HG02798 (cell line): Measurements from ENCODE around the gene ODAD4.

Experiments used
- ATAC-seq: cut with Tn5 transposase; IDR thresholded peaks from one replicate; pipeline ENCODE4 v1.9.1; 2021; ENCODE audit warnings: mild to moderate bottlenecking; ENCODE audit not compliant: unreplicated experiment, poor library complexity

Gene ODAD4

DNA sequence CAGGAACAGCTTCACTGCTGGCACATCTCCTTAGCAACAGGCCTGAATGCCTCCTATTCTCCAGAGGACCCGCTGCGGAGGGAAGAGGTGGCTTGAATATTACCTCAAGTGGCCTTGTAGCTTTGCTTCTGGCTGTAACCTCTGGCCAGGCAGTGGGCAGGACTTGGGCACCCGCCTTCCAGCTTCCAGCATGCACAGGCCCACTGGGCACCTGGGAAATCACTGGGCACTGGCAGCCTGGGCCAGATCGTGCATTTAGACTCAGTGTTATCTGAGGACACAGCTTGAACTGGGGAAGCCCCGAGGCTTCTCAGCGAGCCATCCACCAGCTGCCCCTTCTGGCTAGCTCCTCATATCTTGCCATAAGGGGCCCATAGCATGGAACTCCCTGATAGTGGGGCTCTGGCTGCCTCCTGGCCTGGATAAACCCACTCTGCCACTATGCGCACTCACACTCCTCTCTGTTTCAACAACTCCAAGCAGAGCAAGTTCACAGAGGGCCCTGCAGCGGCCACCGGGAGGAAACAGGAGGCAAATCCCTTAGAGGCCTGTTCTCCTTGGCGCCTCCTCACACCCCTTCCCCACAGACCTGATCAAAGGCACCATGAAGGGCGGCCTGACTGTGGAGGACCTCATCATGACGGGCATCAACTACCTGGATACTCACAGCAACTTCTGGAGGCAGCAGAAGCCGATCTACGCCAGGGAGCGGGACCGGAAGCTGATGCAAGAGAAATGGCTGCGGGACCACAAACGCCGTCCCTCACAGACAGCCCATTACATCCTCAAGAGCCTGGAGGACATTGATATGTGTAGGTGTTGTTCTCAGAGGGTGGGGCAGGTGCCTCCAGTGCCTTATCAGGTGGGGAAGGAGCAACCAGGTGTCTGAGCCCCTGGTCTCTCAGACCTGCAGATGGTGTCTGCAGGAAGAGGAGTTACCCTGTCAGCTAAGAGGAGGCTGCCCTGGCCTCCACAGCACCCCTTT lies 7.8 kb downstream of the ODAD4 start:
- no peak for ATAC-seq

DNA sequence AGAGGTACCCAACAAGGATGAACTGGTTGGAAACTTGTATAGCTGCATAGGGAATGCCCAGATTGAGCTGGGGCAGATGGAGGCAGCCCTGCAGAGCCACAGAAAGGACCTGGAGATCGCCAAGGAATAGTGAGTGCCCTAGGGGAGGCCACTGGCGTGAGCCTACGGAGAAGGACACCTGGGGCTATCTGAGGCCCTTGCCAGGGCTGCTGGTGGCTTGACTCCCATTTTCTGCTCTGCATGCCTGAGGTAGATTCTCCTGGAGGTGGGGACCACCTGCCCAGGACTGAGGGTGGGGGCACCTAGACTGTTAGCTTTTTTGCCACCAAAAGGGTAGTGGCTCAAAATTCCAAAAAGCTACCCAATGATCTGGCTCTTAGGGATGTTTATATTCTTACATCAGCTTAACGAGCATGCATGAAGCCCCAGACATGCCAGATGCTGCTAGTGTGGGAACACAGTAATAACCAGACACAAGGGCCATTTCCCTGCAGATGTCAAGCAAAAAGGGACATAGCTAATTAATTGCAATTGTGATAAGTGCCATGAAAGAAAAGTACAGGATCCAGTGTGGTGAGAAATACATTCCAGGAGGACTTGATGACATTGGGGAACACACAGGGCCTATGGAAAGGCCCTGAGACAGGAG lies 8.8 kb downstream of the ODAD4 start:
- no peak for ATAC-seq

DNA sequence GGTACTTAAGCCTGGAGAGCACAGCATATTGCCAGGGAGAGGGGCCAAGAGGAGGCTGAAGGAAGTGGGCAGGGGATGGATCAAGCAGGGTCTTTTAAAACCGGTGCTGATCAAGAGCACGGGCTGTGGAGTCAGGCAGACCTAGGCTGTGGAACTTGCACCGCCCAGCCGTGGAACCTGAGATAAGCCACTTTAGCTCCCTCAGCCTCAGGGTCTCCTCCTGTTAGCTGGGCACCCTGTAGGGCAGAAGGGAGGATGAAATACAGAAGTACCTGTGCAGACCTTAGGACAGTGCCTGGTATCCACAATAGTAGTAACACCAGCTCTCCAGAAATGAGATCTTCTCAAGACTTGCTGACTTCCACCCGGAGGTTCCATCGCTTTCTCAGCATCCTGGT lies 9.3 kb downstream of the ODAD4 start:
- no peak for ATAC-seq

DNA sequence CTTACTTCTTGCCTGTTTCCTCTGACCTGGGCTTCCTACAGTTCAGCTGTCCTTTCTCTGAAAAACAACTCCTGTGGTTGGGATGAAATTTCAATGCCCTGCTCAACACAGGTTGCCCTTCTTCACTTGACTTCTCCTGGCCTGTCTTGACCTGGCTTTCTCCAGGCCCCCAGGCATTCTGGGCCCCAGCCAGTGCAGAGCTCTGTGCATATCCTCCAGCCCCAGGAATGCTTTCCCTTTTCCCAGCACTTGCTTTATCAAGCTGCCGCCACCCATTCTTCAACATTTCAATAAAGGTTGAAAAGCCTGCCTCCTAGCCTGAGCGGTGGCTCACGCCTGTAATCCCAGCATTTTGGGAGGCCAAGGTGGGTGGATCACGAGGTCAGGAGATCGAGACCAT lies 10.8 kb downstream of the ODAD4 start:
- no peak for ATAC-seq

DNA sequence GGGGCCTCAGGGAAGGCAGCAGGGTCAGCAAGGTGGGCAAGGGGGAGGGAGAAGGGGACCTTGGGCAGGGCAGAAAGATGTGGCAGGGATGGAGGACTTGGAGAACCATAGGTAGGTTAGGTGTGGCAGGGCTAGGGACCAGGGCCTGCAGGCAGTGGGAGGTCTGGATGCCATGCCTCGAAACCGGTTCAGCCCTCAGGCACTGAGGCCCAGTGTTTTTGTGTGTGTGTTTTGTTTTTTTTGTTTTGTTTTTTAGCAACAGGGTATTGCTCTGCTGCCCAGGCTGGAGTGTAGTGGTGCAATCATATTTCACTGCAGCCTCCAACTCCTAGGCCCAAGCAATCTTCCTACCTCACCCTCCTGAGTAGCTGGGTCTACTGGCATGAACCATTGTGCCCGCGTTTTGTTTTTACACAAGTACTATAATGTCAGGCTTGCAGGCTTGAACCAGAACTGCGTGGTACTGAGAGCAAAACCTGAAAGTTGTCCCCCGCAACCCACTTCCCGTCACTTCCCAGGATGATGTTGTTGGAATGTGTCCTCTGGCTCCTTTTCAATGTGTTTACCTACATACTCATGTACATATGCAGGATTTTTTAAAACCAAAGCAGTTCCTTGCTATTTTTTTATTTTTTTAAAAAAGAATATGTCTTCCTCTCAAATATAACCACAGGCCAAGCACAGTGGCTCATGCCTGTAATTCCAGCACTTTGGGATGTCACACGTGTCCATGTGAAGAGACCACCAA lies 12.4 kb downstream of the ODAD4 start:
- ATAC-seq, result no peak

DNA sequence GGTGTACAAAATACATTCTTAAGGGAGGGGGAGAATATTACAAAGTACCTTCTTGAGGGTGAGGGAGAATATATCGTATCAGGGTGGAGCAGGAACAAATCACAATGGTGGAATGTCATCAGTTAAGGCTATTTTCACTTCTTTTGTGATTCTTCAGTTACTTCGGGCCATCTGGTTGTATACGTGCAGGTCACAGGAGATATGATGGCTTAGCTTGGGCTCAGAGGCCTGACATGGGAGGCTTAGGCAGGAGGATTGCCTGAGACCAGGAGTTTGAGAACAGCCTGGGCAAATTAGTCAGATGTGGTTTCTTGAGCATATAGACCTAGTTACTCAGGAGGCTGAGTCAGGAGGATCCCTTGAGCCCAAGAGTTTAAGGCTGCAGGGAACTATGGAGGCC lies 13.1 kb downstream of the ODAD4 start:
- no peak for ATAC-seq

DNA sequence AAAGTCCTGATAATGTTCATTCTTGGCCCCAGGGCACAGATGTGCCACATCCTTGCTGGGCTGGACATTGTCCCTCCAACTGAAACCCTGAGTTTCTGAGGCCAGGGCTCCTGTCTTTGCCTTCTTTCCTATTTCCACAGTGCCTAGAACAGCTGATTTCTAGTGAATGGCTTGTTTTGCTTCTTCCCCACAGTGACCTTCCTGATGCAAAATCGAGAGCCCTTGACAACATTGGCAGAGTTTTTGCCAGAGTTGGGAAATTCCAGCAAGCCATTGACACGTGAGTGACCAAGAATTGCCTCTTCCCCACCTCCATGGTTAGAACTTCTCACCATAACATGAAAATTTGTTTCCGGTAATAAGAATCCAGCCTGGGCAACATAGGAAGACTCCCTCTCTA lies 14.5 kb downstream of the ODAD4 start:
- ATAC-seq, result no peak

DNA sequence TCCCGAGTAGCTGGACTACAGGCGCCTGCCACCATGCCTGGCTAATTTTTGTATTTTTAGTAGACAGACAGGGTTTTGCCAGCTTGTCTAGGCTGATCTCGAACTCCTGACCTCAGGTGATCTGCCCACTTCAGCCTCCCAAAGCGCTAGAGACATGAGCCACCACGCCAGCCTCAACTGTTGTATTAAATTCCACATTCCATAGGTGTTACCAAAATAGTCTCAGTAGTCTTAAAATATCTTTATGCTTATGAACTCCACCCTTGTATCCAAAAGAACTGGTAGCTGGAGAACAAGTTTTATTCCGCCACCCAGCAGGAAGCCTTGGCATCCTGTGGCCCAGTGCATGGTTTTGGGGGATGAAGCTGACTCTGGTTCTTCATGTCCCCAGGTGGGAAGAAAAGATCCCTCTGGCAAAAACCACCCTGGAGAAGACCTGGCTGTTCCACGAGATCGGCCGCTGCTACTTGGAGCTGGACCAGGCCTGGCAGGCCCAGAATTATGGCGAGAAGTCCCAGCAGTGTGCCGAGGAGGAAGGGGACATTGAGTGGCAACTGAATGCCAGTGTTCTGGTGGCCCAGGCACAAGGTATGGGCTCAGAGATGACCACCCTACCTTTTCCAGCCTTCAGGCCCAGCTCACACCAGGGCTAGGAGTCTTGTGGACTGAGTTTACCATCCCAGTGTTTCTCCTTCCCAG lies 18.5 kb downstream of the ODAD4 start:
- no peak for ATAC-seq

DNA sequence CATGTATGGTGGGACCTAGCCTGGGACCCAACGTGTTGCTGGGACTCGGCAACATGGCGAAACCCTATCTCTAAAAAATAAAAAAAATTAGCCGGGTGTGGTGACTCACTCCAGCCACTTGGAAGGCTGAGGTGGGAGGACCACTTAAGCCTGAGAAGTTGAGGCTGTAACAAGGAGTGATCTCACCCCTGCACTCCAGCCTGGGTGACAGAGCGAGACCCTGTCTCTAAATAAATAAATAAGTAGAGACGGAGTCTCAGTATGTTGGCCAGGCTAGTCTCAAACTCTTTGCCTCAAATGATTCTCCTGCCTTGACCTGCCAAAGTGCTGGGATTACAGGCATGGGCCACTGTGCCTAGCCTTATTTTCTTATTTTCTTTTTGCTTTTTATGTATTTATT lies 26.1 kb downstream of the ODAD4 start:
- ATAC-seq, result no peak

DNA sequence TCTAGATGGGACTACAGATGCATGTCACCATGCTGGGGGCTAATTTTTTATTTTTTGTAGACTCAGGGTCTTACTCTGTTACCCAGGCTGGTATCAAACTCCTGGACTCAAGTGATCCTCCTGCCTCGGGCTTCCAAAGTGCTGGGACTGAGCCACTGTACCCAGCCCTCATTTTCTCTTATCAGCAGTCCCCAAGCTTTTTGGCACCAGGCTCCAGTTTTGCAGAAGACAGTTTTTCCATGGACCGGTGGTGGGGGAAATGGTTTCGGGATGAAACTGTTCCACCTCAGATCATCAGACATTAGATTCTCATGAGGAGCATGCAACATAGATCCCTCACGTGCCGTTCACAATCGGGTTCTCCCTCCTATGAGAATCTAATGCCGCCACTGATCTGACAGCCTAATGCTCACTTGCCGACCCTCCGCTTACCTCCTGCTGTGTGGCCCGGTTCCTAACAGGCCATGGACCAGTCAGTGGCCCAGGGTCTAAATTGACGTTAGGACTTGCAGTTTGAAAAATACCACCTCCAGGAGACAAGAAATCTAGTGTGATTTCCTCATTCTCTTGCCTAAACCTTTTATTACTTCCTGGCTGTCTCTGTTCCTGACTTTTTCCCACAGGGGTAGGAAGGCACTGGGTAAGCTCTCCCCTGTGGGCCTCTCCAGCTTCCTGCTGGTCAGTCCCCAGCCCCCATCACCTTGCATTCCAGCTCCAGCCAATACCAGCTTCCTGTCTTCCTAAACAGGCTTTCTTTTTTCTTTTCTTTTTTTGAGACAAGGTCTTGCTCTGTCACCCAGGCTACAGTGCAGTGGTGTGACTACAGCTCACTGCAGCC lies 26.8 kb downstream of the ODAD4 start:
- no peak for ATAC-seq

DNA sequence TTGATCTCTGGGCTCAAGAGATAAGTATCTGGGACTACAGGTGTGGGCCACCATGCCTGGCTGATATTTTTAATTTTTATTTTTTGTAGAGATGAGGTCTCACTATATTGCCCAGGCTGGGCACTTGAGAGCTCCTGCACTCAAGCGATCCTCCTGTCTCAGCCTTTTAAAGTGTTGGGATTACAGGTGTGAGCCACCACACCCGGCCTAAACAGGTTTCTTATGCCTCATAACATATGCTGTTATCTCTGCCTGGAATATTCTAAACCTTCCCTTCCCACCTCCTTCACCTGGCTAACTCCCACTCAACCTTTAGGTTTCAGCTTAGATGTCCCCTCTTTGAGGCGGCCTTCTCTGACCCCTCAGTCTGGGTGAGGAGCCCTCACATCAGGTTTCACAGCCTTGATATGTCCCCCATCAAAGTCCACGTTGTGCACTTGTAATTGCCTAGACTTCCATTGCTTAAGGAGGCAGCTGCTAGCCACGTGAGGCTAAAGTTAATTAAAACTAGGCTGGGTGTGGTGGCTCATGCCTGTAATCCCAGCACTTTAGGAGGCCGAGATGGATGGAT lies 27.5 kb downstream of the ODAD4 start:
- no peak for ATAC-seq

DNA sequence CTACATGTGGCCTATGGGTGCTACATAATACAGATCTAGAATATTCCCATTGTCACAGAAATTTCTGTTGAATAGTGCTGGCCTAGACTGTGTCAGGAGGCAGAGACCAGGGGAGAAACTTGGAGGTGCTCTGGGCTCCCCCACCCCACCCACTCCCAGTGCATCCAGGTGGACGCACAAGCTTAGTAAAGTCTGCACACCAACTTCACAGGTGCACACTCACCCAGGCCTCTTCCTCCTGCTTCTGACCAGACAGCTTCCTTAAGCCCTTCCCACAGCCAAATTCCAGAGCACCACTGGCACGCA lies 28.6 kb downstream of the ODAD4 start:
- ATAC-seq, result no peak

DNA sequence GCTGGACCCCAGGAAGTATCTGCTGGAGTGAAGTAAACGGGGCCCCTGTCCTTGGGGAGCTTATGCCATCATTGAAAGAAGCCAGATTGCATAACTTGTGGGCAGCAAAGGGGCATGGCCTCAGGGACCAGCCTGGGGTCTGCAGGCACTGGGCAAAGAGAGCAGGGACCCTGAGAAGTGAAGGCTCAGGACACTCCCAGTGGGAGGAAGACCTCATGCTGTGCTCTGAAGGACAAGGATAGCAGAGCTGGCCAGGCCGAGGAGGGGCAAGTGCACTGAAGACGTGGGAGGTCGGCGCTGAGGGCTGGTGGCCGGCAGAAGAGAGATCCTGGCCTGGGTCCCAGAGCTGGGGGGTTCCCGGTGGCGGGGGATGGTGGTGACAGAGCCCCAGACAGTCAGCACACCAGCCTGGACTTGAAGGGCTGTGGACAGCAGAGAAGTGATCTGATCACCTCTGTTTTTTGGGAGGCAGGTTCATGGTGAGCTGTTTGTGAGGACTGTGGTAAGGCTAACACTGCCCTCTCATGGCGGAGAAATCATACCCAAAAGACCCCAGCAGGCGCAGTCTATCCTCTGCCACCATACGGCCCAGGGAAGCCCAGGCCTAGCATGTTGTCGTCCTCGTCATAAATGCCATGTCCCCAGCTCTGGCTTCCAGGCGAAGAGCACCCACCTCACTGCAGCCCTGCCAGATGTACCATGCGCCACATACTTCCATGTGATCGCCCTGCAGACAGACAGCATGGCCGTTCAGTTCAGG lies 29.1 kb downstream of the ODAD4 start:
- no peak for ATAC-seq

DNA sequence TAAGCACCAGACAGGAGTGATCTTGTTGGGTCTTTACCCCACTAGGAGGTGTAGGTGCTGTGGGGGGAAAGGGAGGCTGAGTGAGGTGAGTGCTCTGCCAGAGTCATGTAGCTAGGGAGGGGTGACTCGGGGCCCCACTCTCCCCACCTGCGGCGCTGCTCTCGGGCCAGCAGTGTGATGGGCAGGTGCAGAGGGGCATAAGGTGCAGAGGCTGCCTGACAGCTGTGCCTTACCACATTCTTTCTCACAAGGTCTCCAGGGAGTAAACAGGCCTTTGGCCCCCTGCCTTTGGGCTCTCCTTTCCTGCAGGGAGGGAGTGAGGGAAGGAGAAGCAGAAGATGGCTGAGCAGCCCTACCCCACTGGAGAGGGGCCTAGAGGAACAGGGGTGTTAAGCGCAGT lies 31.7 kb downstream of the ODAD4 start:
- no peak for ATAC-seq

DNA sequence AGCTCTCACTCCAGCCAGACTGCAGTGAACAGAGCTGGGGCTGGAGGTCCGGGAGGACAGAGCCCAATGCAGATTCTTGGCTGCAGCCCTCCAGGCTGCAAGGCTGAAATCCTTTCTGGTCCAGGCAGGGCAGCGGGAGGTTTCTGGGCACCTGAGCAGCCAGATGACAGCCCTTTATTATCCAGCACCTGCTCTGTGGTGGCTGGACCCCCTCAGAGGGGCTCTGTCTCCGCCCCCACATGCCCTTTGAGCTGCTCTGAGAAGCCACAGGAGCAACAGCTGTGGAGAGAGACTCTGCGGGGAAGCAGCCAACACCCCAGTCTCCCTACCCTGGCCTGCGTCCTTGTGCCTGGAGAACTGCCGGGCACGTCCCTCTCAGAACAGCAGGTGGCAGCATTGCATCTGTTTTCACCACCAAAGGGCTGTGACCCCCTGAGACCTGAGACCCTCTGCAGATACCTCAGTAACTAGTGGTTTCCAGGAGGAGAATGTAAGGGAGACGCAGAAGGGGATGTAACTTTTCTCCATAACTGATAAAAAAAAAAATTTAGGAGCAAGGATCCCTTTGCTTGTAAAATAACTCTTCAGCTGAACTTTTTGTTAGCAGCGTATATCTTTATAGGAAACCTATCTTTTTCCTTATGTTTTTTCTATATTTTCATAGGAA lies 32.5 kb downstream of the ODAD4 start:
- no peak for ATAC-seq

DNA sequence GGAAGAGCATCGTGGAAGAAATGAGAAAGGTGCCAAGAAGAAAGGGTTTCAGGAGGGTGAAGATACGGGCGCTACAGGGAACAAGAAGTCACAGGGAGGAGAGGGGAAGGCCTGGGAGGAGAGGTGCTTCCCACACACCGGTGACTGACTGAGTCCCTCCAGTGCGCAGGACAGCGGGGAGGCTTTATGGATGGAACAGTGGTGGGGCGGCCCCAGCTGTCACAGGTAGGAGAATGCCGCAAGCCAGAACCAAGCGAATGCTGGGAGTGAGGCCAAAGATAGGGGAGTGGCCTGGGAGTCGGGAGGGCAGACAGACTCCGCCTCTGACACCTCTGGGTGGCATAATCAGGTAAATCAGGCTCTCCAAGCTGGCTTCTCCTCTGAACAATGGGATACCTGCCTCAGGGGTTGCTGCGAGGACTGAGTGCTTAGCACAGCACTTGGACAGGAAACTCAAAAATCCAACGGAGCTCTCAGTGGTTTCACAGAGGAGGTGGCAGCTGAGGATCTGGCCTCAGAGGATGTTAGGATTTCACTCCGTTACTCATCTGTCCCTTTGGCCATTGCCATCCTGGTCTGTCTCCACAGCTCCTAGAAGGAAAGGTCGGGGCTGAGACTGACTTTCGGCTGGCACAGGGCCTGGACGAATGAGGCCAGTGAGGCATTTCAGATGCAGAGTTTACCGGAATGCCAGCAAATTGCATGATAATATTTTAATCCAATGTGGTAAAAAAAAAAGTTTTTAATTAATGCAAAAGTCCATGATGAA lies 35.5 kb downstream of the ODAD4 start:
- ATAC-seq, result peak; percentile 43

DNA sequence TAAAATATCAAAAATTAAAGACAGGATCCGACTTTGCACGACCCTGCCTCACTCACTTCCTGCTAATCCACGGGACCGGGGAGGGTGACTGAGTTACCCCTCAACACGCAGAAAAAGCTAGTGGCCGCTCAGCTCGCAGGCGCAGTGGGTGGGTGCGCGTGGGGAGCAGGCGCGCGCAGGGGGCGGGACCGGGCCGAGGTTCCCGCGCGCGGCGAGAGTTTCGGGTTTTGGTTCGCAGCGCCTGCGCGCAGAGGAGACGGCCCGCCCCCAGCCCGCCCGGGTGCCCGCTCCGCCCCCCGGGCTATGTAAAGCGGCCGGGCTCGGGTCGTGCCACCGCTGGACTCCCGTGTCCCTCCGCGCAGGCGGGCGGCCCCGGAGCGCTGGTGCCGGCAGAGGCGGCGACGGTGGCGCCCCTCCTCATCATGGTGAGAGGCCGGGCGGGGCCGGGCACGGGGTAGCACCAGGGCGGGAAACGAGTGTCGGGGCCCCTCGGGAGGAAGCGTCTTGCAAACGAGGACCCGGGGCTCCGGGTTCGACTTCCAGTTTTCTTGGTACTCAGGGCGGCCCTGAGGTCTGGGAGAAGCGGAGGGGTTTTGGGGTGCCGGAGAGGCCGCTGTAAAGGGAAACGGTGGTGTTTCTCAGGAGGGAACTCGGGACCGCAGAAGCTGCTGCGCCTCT lies 36.2 kb downstream of the ODAD4 start, which contains the start of gene CNP:
TSS of gene CNP (plus strand) at position 333 of the 678 bp plus-strand sequence. CDS start at position 423, 90 bp downstream.
- peak; percentile 86 for ATAC-seq
